Stimulated activated CD4-positive, alpha-beta T cell treated with anti-CD3 and anti-CD28 coated beads, Interleukin-2, amount 100 ng/mL, for 4 hours (primary cell): Measurements from ENCODE around the gene TM4SF1.

Experiments used
- DNase-seq: peaks from one replicate; pipeline ENCODE4 v3.0.0-alpha.2; 2020; ENCODE audit warnings: low read depth

TM4SF1 gene

GRCh38 chr3:149377408-149378364 is at the start of gene TM4SF1:
Gene TM4SF1 (minus strand): TSS chr3:149377649. CDS start chr3:149377547, 102 bp downstream.
- DNase-seq, result no peak

DNA sequence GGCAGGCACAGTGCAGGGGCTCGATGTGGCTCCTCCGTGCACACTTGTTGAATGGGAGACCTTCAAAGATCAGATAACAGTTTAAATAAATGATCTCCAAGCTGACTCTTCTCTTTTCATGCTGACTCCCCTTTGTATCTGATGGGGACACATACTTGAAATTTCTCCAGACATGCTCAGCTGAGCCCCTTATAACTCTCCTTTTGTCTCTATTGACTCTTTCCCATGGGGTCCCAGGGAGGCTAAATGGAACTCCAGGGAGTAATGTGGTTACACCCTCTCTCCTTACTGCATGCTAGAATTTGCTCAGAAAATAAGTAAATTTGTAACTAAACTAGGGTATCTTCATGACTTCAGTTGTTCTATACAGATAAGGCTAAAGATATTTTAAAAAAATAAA is 48.9 kb upstream of the TM4SF1 start:
- DNase-seq, result no peak

GRCh38 chr3:149424918-149425317 is 47.5 kb upstream of the TM4SF1 start:
- no peak for DNase-seq

DNA sequence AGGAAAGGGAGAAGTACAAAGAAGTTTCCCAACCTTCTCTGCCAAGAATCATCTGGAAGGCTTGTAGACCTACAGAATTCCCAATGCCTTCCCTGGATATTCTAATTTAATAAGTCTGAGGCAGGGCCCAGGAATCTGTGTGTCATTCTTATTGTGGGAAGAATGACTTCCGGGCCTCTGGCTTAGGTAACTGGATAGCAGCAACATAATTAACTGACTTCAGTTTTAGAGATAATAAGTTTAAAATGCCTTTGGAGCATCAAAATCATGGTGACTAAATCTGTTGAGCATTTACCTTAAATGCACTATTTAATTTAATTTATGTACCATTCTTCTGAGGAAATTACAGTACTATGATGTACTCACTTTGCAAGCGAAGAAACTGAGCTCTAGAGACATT is 44.3 kb upstream of the TM4SF1 start:
- no peak for DNase-seq

DNA sequence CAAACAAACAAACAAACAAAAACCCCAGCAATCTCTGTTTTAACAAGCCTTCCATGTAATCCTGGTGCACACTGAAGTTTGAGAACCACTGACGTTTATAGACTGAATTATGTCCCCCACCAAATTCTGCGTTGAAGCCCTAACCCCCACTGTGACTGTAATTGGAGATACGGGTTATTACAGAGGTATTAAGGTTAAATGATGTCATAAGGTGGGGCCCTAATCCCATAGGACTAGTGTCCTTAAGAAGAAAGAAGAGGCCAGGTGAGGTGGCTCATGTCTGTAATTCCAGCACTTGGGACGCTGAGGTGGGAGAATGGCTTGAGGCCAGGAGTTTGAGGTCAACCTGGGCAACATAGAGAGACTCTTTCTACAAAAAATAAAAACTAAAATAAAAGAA is 42.4 kb upstream of the TM4SF1 start:
- DNase-seq, result no peak

DNA sequence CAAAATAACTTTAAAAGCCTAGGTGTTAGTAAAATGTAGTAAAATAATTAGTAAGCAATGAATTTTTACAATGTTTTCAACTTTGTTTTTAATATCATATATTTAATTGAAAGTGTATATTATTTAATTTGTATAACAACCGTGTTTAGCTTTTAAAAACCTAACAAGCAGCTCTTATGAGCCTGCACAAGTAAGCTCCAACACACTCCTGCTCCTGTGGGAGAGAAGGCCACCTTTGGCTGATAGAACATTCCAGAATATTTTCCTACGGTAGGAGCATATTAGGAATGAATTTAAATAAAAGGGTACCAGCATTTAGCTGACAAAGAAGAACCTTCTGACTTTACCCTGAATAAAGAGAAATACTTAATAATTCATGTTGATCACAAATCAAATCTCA is 40.3 kb upstream of the TM4SF1 start:
- no peak for DNase-seq

GRCh38 chr3:149417174-149417573 is 39.7 kb upstream of the TM4SF1 start:
- no peak for DNase-seq

- no peak for DNase-seq
Observed at GRCh38 chr3:149415484-149415883, 38.0 kb upstream of the TM4SF1 start.

DNA sequence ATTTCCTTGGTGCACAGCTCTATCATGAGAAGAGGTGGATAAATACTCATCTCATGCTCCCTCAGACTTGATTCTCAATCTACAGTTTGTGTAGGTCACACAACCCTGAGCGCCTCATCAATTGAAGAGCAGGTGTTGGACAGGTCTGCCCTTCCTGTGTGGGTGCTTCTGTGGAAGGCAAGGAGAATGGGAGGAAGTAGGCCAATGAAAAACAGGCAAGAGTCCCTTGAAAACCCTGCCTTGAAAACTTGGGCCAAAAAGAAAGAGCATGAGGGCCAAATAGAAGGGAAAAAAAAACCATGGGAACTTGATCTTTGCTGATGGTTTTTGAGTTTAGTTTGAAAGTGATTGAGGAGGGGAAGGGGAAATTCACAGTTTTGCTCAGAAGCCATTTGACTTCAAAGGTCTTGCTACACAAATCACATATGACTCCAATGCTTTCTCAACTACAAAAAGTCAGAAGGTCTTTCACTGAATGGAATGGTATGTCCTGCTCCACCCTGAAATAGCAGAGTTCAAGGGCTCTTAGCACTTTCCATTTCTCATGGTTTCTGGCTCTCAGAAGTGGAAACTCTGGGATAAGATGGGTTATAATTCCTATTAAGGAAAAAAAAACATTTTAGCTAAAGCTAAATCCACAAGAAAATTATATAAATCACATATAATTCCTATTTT is 37.2 kb upstream of the TM4SF1 start:
- DNase-seq, result no peak

GRCh38 chr3:149411583-149411982 is 34.1 kb upstream of the TM4SF1 start:
- DNase-seq, result no peak

DNA sequence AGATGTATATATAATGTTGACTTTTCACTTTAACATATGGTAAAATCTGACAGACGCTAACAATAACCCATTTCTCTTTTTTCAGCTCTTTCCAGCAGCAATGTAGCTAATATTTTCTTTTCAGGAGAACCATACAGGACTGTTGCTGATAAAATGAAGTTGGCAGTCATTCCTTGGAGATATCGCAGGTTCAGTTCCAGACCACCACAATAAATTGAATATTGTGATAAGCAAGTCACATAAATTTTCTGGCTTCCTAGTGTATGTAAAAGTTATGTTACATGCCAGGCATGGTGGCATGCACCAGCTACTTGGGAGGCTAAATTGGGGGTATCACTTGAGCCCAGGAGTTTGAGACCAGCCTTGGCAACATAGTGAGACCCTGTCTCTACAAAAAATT is 31.9 kb upstream of the TM4SF1 start:
- no peak for DNase-seq

- no peak for DNase-seq
Observed at GRCh38 chr3:149407898-149408297, 30.4 kb upstream of the TM4SF1 start.

GRCh38 chr3:149406244-149406752 is 28.8 kb upstream of the TM4SF1 start:
- DNase-seq, result no peak

DNA sequence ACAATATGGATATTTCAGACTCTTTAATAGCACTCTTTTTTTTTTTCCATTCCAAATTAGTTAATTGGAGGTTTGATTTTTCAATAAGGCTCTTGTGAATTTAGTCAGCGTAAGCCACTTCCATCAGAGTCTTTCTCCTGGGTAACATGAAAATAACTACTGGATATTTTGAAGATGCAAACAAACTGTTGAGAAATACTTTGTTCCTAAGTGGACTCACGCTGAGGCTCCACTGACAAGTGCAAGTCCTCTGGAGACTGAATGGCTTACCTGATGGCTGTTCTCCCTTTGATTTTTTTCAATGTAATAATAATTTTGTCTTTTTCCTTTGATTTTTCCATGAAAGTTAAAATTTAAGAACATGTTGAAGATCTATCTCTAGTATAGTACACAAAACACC is 26.0 kb upstream of the TM4SF1 start:
- no peak for DNase-seq

- no peak for DNase-seq
Observed at GRCh38 chr3:149402481-149402880, 25.0 kb upstream of the TM4SF1 start.

DNA sequence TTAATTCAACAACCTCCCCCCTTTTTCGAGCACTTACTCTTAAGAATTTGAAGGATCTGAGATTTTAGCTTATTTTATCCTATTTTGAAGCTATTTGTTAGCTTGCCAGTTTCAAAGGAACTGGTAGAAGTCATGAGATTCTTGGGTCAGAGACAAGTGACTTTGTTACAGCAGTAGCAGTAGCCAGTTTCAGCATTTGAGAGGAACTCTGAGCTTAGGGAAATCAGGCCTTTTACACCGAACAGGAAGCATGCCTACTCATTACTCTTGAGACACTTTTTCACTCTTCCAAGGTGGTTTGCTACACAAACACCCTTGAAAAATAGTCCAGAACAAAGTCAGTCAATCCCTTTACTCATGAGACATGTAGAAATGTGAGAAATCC is 24.5 kb upstream of the TM4SF1 start:
- no peak for DNase-seq

- no peak for DNase-seq
Observed at GRCh38 chr3:149401212-149401925, 23.9 kb upstream of the TM4SF1 start.

DNA sequence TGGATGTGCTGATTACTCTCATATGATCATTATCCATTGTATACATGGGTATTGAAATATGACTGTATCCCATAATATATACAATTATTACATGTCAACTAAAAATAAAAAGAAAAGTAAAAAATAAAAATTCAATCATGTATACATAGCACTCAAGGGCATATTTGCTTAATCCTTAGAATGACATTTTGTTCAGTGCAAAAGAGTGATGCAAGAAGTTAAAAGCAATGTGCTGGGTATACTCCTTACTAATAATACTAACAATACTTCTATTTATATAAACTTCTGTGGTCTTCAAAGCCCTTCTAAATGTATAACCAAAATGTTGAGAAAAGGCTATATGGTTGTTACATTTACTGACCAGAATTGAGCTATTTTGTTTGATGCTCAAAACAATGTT is 23.2 kb upstream of the TM4SF1 start:
- DNase-seq, result no peak

DNA sequence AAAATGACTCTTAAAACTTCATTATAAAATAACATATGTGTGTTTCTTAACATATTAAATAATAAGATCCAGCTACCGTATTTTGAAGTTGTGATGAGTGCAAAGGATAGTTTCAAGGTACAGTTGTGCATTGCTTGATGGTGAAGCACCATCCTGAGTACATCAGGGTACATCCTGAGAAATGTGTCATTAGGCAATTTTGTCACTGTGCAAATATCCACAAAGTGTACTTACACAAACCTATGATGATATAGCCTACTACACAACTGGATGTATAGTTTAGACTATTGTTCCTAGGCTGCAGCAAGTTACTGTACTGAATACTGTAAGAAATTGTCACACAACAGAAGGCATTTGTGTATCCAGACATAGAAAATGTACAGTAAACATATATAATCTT is 20.8 kb upstream of the TM4SF1 start:
- no peak for DNase-seq

- DNase-seq, result no peak
Observed at GRCh38 chr3:149397528-149397927, 20.1 kb upstream of the TM4SF1 start.

- DNase-seq, result no peak
Observed at GRCh38 chr3:149396476-149396875, 19.0 kb upstream of the TM4SF1 start.
